ENCODE data around the gene PPP3CA.

PPP3CA gene

GRCh38 chr4:101347267-101347556, at the start of gene PPP3CA:
PPP3CA (minus strand) TSS chr4:101347526.
- TF ChIP-seq, protein P1, sequence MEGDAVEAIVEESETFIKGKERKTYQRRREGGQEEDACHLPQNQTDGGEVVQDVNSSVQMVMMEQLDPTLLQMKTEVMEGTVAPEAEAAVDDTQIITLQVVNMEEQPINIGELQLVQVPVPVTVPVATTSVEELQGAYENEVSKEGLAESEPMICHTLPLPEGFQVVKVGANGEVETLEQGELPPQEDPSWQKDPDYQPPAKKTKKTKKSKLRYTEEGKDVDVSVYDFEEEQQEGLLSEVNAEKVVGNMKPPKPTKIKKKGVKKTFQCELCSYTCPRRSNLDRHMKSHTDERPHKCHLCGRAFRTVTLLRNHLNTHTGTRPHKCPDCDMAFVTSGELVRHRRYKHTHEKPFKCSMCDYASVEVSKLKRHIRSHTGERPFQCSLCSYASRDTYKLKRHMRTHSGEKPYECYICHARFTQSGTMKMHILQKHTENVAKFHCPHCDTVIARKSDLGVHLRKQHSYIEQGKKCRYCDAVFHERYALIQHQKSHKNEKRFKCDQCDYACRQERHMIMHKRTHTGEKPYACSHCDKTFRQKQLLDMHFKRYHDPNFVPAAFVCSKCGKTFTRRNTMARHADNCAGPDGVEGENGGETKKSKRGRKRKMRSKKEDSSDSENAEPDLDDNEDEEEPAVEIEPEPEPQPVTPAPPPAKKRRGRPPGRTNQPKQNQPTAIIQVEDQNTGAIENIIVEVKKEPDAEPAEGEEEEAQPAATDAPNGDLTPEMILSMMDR (IDR thresholded peaks at IDR 0.05; ENCODE audit: low read depth, low read length, missing control alignments), result no peak
- H3K4me3 ChIP-seq (replicated peaks; ENCODE audit: low read depth, low read length), result peak within 1 kb of the TSS; percentile 80
- no peak for DNase-seq (ENCODE audit: extremely low read depth, low read depth)

DNA sequence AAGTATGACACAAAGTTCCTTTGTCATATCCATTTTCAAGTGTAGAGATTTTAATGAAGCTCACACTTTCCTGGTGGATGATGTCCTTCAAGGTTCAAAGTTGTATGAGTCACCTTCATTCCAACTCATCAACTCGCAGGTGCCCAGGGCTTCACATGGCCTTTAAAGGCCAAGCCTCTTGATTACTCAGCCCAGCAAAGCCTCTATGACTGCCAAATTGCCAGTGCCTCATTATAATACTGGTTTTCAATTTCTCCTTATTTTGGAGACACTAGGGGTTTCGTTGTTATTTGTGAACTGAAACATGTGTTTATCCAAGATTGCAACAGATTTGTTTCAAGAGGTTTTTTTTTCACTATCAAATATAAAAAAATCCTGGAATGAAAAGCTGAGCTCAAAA, 45.9 kb upstream of the PPP3CA start:
- no peak overlapping the region for H3K4me3 ChIP-seq (replicated peaks; ENCODE audit: low read depth, low read length)
- TF ChIP-seq, protein P1 (IDR thresholded peaks at IDR 0.05; ENCODE audit: low read depth, low read length, missing control alignments), result no peak
- peak; percentile 25 for DNase-seq (ENCODE audit: extremely low read depth, low read depth)

- no peak for DNase-seq (ENCODE audit: extremely low read depth, low read depth)
- TF ChIP-seq, protein P1 (IDR thresholded peaks at IDR 0.05; ENCODE audit: low read depth, low read length, missing control alignments), result no peak
- no peak overlapping the region for H3K4me3 ChIP-seq (replicated peaks; ENCODE audit: low read depth, low read length)
These were observed 23.4 kb upstream of the PPP3CA start for GRCh38 chr4:101370663-101371210.

DNA sequence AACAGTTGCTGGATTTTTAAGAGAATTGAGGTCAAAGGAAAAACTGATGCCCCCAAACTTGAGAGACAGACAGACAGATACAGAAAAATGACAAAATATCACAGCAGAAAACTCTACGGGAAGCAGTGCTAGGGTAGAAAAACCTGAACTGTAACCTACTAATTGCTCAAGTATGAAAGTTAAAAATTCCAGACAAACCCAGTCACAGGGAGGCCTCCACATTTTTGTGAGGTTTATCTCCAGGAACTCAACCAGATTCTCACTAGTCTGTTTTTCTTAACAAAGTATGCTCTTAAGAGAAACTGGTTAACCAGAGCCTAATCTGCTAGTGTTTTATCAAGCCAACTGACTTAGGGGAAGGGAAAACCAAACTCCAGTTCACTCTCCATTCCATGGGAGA, 19.9 kb upstream of the PPP3CA start:
- TF ChIP-seq, protein P1 (IDR thresholded peaks at IDR 0.05; ENCODE audit: low read depth, low read length, missing control alignments), result no peak
- H3K4me3 ChIP-seq (replicated peaks; ENCODE audit: low read depth, low read length), result no peak overlapping the region
- no peak for DNase-seq (ENCODE audit: extremely low read depth, low read depth)

DNA sequence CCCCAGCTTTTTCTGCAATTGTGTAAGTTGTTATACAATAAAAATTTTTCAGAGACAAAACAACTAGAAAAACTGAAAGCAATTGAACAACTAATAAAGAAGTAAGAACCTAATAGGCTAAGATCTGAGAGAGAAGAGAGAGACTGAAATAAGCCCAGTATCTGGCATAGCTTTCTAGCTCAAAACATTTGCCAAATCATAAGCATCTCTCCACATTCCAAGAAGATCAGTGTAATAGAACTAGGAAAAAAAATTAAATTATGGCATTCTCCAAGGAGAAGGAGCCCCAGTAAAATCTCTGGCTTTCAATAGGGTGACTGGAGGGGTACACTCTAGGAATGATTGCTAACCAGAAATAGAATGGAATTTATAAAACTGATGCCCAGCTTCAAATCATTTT, 19.0 kb upstream of the PPP3CA start:
- TF ChIP-seq, protein P1 (IDR thresholded peaks at IDR 0.05; ENCODE audit: low read depth, low read length, missing control alignments), result no peak
- H3K4me3 ChIP-seq (replicated peaks; ENCODE audit: low read depth, low read length), result no peak overlapping the region
- DNase-seq (ENCODE audit: extremely low read depth, low read depth), result no peak

DNA sequence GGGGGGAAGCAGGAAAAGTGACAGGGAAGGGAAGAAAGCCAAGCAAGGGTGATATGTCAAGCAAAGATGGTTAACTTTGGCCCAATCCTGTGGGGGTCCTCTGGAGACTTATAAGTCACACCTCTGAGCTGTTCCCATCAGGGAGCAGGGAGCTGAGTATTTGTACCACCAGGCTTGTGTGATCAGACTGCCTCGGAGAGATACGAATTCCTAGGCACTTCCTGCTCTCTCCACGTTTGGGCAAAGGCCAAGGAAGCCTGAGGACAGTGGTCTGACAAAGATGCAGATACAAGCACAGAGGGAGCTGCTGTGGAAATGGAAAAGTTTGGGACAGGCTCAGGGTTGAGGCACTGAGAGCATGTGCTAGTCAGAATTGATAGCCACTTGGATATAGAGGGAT, 10.4 kb upstream of the PPP3CA start:
- TF ChIP-seq, protein P1 (IDR thresholded peaks at IDR 0.05; ENCODE audit: low read depth, low read length, missing control alignments), result no peak
- no peak for DNase-seq (ENCODE audit: extremely low read depth, low read depth)
- H3K4me3 ChIP-seq (replicated peaks; ENCODE audit: low read depth, low read length), result no peak overlapping the region

DNA sequence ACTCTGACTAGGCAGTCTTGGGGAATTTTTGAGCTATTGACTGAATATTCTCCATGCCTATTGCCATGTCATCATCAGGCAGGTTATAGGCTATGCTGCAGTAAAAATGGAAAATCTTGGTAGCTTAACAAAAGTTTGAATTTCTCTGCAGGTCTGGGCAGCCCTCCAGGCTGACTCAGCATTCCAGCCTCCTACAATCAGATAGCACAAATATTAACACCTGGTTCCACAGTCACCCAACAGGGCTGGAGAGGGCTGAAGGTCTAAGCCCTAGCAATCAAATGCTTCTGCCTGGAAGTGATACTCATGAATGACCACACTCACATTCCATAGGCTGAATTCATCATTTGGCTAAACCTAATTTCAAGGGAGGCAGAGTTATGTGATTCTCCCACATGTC, 9.6 kb upstream of the PPP3CA start:
- DNase-seq (ENCODE audit: extremely low read depth, low read depth), result peak; percentile 89
- H3K4me3 ChIP-seq (replicated peaks; ENCODE audit: low read depth, low read length), result no peak overlapping the region
- TF ChIP-seq, protein P1 (IDR thresholded peaks at IDR 0.05; ENCODE audit: low read depth, low read length, missing control alignments), result no peak
